Thoracic aorta (tissue), 2 donors: ENCODE measurements around the gene APCDD1L. TPM values are rescaled to one million over a fixed set of nuclear protein-coding genes. Genes with fewer than 3 reads are reported as not detected.

ENCODE experiments used
- ATAC-seq: fragments of 150-250 bp; one replicate; pipeline ENCODE4 v1.8.0; 2017; ENCODE audit warnings: low read depth; ENCODE audit not compliant: insufficient number of reproducible peaks, low FRiP score
- DNase-seq: peaks from one replicate; pipeline ENCODE4 v3.0.0-alpha.2; 2020; ENCODE audit warnings: low spot score
- H3K27ac ChIP-seq, 2 donors: fragments of 200-600 bp; sonication (generic); 1 replicate in 1 of 2; 2 replicates in 1 of 2; pipeline ENCODE4 v1.5.1; 2016; ENCODE audit warnings: mild to moderate bottlenecking in 2 of 2, moderate library complexity in 2 of 2
- H3K27me3 ChIP-seq: fragments of 200-600 bp; sonication (generic); replicated peaks from 2 replicates; pipeline ENCODE4 v1.6.0; 2016; ENCODE audit warnings: mild to moderate bottlenecking; ENCODE audit not compliant: insufficient read depth
- H3K36me3 ChIP-seq: fragments of 200-600 bp; sonication (generic); one replicate; pipeline ENCODE4 v1.5.1; 2016
- H3K4me1 ChIP-seq, 2 donors: fragments of 200-600 bp; sonication (generic); 1 replicate in 1 of 2; 2 replicates in 1 of 2; pipeline versions ENCODE4 v1.5.1 to v1.6.0; 2016; ENCODE audit warnings: low read depth in 2 of 2, mild to moderate bottlenecking in 1 of 2; ENCODE audit not compliant: control insufficient read depth in 1 of 2
- H3K4me3 ChIP-seq: fragments of 200-600 bp; sonication (generic); 2 replicates; pipeline ENCODE4 v1.5.1; 2016; ENCODE audit warnings: mild to moderate bottlenecking
- H3K9me3 ChIP-seq: fragments of 200-600 bp; sonication (generic); 2 replicates; pipeline ENCODE4 v1.5.1; 2016
- CTCF ChIP-seq: fragments of 200-600 bp; sonication (generic); IDR thresholded peaks from one replicate; pipeline ENCODE4 v1.5.1; 2019; ENCODE audit warnings: antibody characterized with exemption
- total RNA-seq, 2 donors: library from RNA; depleted of rRNA; stranded (reverse); fragments of >200 nt; gene quantifications; one replicate each; pipeline versions ENCODE4 v1.1.0 to v1.2.3, GENCODE V29; 2016

Gene APCDD1L
- total RNA-seq, 2 donors from 2014 or later, result 9.2 to 12.9 TPM

- no peaks in the 10 kb centered on the region for H3K4me1 ChIP-seq
- H3K27me3 ChIP-seq, result no peaks in the 10 kb centered on the region
- ATAC-seq, result no peak
- DNase-seq, result no peak
- no peak overlapping the region for H3K27ac ChIP-seq
- TF ChIP-seq CTCF, result no peak
- H3K36me3 ChIP-seq, result no peaks in the 10 kb centered on the region
- H3K4me3 ChIP-seq, result no peak overlapping the region
- H3K9me3 ChIP-seq, result peaks cover 6% of the 10 kb centered on the region
Observed at GRCh38 chr20:58537831-58538230, 22.6 kb upstream of the APCDD1L start.

- ATAC-seq, result no peak
- DNase-seq, result no peak
- no peak overlapping the region for H3K4me3 ChIP-seq
- no peaks in the 10 kb centered on the region for H3K36me3 ChIP-seq
- H3K9me3 ChIP-seq, result peaks cover 18% of the 10 kb centered on the region
- H3K27ac ChIP-seq, result no peak overlapping the region
- no peak for TF ChIP-seq CTCF
- no peaks in the 10 kb centered on the region for H3K27me3 ChIP-seq
- no peaks in the 10 kb centered on the region for H3K4me1 ChIP-seq
Observed at GRCh38 chr20:58536289-58536688, 21.1 kb upstream of the APCDD1L start.

GRCh38 chr20:58531657-58532056 lies 16.5 kb upstream of the APCDD1L start:
- Histone ChIP-seq H3K27ac (no peak overlapping the region), H3K36me3 (no peaks in the 10 kb centered on the region), H3K4me1 (no peaks in the 10 kb centered on the region), H3K4me3 (no peak overlapping the region), H3K27me3 (no peaks in the 10 kb centered on the region), H3K9me3 (peaks cover 21% of the 10 kb centered on the region)
- DNase-seq (no peak), ATAC-seq (no peak)
- no peak for TF ChIP-seq CTCF

DNA sequence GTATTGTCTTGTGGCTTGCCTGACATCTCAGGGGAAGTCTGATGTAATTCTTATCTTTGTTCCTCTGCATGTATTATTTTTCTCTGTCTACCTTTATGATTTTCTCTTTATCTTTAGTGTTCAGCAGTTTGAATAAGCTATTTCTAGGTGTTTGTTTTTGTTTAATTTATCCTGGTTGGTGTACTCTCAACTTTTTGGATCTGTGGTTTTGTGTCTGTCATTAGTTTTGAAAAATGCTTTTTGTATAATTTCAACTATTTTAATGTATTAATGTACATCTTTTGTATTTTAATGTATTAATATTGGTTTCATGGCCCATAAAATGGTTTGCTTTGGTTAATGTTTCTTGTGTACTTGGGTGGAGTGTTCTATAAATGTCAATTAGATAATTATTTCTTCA lies 15.9 kb upstream of the APCDD1L start:
- Histone ChIP-seq H3K27ac (no peak overlapping the region), H3K4me1 (no peaks in the 10 kb centered on the region), H3K27me3 (no peaks in the 10 kb centered on the region), H3K36me3 (no peaks in the 10 kb centered on the region), H3K4me3 (no peak overlapping the region), H3K9me3 (peaks cover 27% of the 10 kb centered on the region)
- DNase-seq (no peak), ATAC-seq (no peak)
- no peak for TF ChIP-seq CTCF

GRCh38 chr20:58528412-58528811 lies 13.2 kb upstream of the APCDD1L start:
- H3K4me3 ChIP-seq, result no peak overlapping the region
- H3K36me3 ChIP-seq, result no peaks in the 10 kb centered on the region
- no peak for ATAC-seq
- H3K27me3 ChIP-seq, result no peaks in the 10 kb centered on the region
- no peak for DNase-seq
- H3K4me1 ChIP-seq, result peaks cover 8 to 18% of the 10 kb centered on the region in 2 donors
- no peak overlapping the region for H3K27ac ChIP-seq
- no peak for TF ChIP-seq CTCF
- H3K9me3 ChIP-seq, result peaks cover 29% of the 10 kb centered on the region
